Effector memory CD8-positive, alpha-beta T cell (primary cell): ENCODE results near the gene RNU2-63P.
"Not testable (repeated sequence)": the region's sequence is repeated elsewhere in the genome, so short reads cannot be mapped to it uniquely, and the experiment has no call there.

Experiments used
- ATAC-seq: fragments of 150-1000 bp; cut with Tn5 transposase; replicated peaks from 2 replicates; pipeline ENCODE4 v1.10.0; 2021; ENCODE audit warnings: mild to moderate bottlenecking, moderate library complexity
- DNase-seq, 3 experiments: peaks; one replicate each; pipeline ENCODE4 v3.0.0; 2021
- H3K27ac Mint-ChIP-seq, 2 donors: one replicate each; pipeline ENCODE4 v1.8.0; 2022; ENCODE audit warnings: mild to moderate bottlenecking in 2 of 2, mixed read lengths in 2 of 2, moderate library complexity in 2 of 2
- H3K27me3 Mint-ChIP-seq, 2 donors: one replicate each; pipeline ENCODE4 v1.8.0; 2022; ENCODE audit warnings: mixed read lengths in 2 of 2
- H3K36me3 Mint-ChIP-seq: one replicate; pipeline ENCODE4 v1.8.0; 2022; ENCODE audit warnings: mild to moderate bottlenecking, moderate library complexity, mixed read lengths; ENCODE audit not compliant: insufficient read depth
- H3K4me1 Mint-ChIP-seq, 2 donors: one replicate each; pipeline ENCODE4 v1.8.0; 2022; ENCODE audit warnings: low read depth in 2 of 2, mixed read lengths in 2 of 2
- H3K4me3 Mint-ChIP-seq, 2 donors: one replicate each; pipeline ENCODE4 v1.8.0; 2022; ENCODE audit warnings: mild to moderate bottlenecking in 2 of 2, mixed read lengths in 2 of 2, moderate library complexity in 2 of 2
- H3K9me3 Mint-ChIP-seq, 2 donors: one replicate each; pipeline ENCODE4 v1.8.0; 2022; ENCODE audit warnings: mixed read lengths in 2 of 2

Gene RNU2-63P

DNA sequence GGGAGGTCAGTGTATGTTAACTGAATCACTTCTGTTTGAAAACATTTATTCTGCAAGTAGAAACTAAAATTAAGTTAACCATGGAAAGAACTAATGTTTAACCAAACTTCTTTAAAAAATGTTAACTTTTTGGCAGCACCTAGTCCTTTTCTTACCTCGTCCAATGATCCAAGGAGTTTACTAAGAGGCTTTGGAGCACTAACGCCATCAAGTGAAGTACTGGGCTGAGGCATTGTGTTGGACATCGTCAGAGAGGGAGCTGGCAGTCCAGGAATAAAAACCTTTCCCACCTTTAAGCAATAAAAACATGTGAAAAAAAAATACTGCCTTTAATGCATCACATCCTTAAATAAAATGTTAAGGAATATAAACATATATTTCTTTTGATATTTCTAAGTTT is 23.8 kb downstream of the RNU2-63P start:
- H3K9me3 Mint-ChIP-seq, H3K36me3 Mint-ChIP-seq, H3K27ac Mint-ChIP-seq, H3K27me3 Mint-ChIP-seq, H3K4me1 Mint-ChIP-seq, DNase-seq, ATAC-seq, H3K4me3 Mint-ChIP-seq: not testable (repeated sequence)

DNA sequence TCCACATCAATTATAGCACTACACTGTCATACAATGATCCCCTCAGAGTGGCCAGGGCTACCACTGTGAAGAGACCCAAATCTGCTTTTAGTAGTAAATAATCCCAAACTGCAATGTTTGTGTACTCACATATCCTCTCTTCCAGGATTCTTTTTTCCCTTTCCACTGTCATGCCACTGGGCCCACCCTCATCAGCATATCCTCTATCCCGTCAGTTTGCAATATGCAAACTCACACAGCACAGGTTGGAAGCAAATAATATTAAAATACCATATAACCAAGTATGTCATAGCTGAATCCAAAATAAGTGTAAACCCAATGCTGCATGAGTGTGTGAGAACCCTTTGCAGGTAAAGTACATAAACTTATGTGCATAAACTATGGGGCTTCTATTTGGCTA is 28.9 kb downstream of the RNU2-63P start:
- not testable (repeated sequence) for H3K27ac Mint-ChIP-seq, H3K36me3 Mint-ChIP-seq, H3K9me3 Mint-ChIP-seq, DNase-seq, ATAC-seq, H3K4me1 Mint-ChIP-seq, H3K27me3 Mint-ChIP-seq, H3K4me3 Mint-ChIP-seq

DNA sequence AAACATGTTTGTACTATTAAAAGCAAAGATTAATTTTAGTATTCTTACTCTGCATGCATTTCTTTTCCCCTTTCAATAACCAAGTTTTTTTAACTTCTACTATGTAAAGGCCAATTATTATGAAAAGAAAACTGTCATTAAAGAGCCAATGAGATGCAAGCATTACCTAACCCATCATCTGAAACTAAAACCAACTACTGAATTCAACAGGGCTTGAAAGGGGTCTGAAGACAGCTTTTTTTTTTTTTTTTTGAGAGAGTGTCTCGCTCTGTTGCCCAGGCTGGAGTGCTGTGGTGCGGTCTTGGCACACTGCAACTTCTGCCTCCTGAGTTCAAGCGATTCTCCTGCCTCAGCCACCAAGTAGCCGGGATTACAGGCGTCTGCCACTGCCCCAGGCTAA is 30.4 kb downstream of the RNU2-63P start:
- not testable (repeated sequence) for H3K9me3 Mint-ChIP-seq, H3K27ac Mint-ChIP-seq, H3K4me3 Mint-ChIP-seq, H3K36me3 Mint-ChIP-seq, H3K4me1 Mint-ChIP-seq, H3K27me3 Mint-ChIP-seq, DNase-seq, ATAC-seq

DNA sequence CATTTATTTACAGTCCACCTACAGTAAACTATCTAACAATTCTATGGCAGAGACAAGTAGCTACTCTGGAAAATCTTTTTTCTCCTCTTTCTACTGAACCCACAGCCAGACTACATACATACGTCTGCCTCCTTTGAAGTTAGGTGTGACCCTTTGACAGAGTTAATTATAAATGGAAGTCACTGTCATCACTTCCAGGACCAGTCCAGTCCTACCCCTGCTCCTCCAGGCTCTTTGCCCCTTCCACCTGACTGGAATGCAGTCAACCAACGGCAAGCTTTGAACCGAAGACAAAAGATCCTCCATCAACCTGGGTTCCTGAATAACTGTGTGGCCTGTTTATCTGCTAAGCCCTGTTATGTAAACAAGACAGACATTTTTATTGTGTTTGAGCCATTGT is 35.2 kb downstream of the RNU2-63P start:
- H3K9me3 Mint-ChIP-seq, H3K27me3 Mint-ChIP-seq, H3K4me3 Mint-ChIP-seq, H3K36me3 Mint-ChIP-seq, ATAC-seq, DNase-seq, H3K27ac Mint-ChIP-seq, H3K4me1 Mint-ChIP-seq: not testable (repeated sequence)

DNA sequence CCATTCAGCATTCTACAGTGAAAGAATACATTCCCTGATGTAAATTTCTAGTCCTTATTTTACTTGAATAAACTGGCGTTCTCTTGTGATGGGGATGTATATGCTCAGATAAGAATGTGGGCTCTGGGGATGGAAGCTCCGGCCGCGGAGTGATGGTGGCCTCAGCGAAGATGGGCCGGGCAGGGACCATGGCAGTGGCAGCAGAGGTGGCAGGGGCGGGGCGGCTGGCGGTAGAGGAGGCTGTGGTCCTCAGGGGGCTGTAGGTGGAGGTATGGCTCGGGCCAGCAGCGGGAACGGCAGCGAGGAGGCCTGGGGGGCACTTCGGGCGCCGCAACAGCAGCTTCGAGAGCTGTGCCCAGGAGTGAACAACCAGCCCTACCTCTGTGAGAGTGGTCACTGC is 44.0 kb downstream of the RNU2-63P start:
- ATAC-seq, H3K4me3 Mint-ChIP-seq, DNase-seq, H3K27me3 Mint-ChIP-seq, H3K4me1 Mint-ChIP-seq, H3K27ac Mint-ChIP-seq, H3K9me3 Mint-ChIP-seq, H3K36me3 Mint-ChIP-seq: not testable (repeated sequence)
